Muscle of back (tissue), 11 donors: ENCODE measurements around the gene CRYBG1. TPM values are rescaled to one million over a fixed set of nuclear protein-coding genes. Genes with fewer than 3 reads are reported as not detected.

Experiments
- DNase-seq, 3 donors: peaks; one replicate each; pipeline versions ENCODE4 v3.0.0 to v3.0.0-alpha.2; 2013
- polyA plus RNA-seq, 10 donors: library from polyadenylated mRNA; unstranded; fragments of 120-200 nt; gene quantifications; one replicate each; pipeline ENCODE4 v1.2.1, GENCODE V29; 2013; ENCODE audit not compliant: insufficient read length in 10 of 10

Gene CRYBG1
- polyA plus RNA-seq, 10 donors, result 1.6 to 6.1 (median 3.0) TPM

- no peak for DNase-seq
Observed at GRCh38 chr6:106458021-106458986, 97.8 kb downstream of the CRYBG1 start.

GRCh38 chr6:106460481-106460880 lies 100.0 kb downstream of the CRYBG1 start:
- DNase-seq, result no peak

GRCh38 chr6:106461084-106461483 lies 100.6 kb downstream of the CRYBG1 start:
- no peak for DNase-seq

GRCh38 chr6:106462923-106463557 lies 102.5 kb downstream of the CRYBG1 start:
- no peak for DNase-seq

- DNase-seq, result no peak
Observed at GRCh38 chr6:106466211-106466610, 105.7 kb downstream of the CRYBG1 start.

GRCh38 chr6:106468935-106469334 lies 108.4 kb downstream of the CRYBG1 start:
- no peak for DNase-seq

GRCh38 chr6:106469882-106470281 lies 109.4 kb downstream of the CRYBG1 start:
- DNase-seq, result no peak

GRCh38 chr6:106470316-106470715 lies 109.8 kb downstream of the CRYBG1 start:
- DNase-seq, result no peak

GRCh38 chr6:106470811-106471210 lies 110.3 kb downstream of the CRYBG1 start:
- DNase-seq, result no peak

- no peak for DNase-seq
Observed at GRCh38 chr6:106473812-106474211, 113.3 kb downstream of the CRYBG1 start.

GRCh38 chr6:106474466-106474865 lies 113.9 kb downstream of the CRYBG1 start:
- DNase-seq, result no peak

- DNase-seq, result no peak
Observed at GRCh38 chr6:106475284-106475683, 114.8 kb downstream of the CRYBG1 start.

- DNase-seq, result peak in 1 of 3 donors; percentile 65
Observed at GRCh38 chr6:106476331-106477105, 116.0 kb downstream of the CRYBG1 start.

GRCh38 chr6:106477146-106477545 lies 116.6 kb downstream of the CRYBG1 start:
- no peak for DNase-seq

- peak in 1 of 3 donors; percentile 8 for DNase-seq
Observed at GRCh38 chr6:106477790-106478189, 117.3 kb downstream of the CRYBG1 start.

- no peak for DNase-seq
Observed at GRCh38 chr6:106486236-106486635, 125.7 kb downstream of the CRYBG1 start.

- DNase-seq, result no peak
Observed at GRCh38 chr6:106488494-106489370, 128.2 kb downstream of the CRYBG1 start.

- no peak for DNase-seq
Observed at GRCh38 chr6:106490030-106490429, 129.5 kb downstream of the CRYBG1 start.

- DNase-seq, result no peak
Observed at GRCh38 chr6:106490436-106490835, 129.9 kb downstream of the CRYBG1 start.

GRCh38 chr6:106490974-106491373 lies 130.5 kb downstream of the CRYBG1 start:
- no peak for DNase-seq

GRCh38 chr6:106495014-106495413 lies 134.5 kb downstream of the CRYBG1 start:
- no peak for DNase-seq
